ES-I3 (cell line): ENCODE results near the gene RDH5.

Experiments
- H3K36me3 ChIP-seq: 2 replicates; pipeline ENCODE4 v1.6.1; 2013; ENCODE audit warnings: mild to moderate bottlenecking, low read length, control low read depth, moderate library complexity; ENCODE audit not compliant: insufficient read depth
- H3K4me1 ChIP-seq: 2 replicates; pipeline ENCODE4 v1.6.1; 2013; ENCODE audit warnings: mild to moderate bottlenecking, control low read depth, low read length; ENCODE audit not compliant: insufficient read depth
- H3K9ac ChIP-seq: 2 replicates; pipeline ENCODE4 v1.6.1; 2013; ENCODE audit warnings: low read depth, mild to moderate bottlenecking, low read length, moderate library complexity
- H3K9me3 ChIP-seq: 2 replicates; pipeline ENCODE4 v1.6.1; 2013; ENCODE audit warnings: mild to moderate bottlenecking, low read length, moderate library complexity; ENCODE audit not compliant: control insufficient read depth, insufficient read depth

Gene RDH5

GRCh38 chr12:55700255-55701018 lies 19.8 kb upstream of the RDH5 start:
- Histone ChIP-seq H3K9ac (no peak overlapping the region), H3K4me1 (no peaks in the 10 kb centered on the region), H3K36me3 (no peaks in the 10 kb centered on the region), H3K9me3 (no peaks in the 10 kb centered on the region)

DNA sequence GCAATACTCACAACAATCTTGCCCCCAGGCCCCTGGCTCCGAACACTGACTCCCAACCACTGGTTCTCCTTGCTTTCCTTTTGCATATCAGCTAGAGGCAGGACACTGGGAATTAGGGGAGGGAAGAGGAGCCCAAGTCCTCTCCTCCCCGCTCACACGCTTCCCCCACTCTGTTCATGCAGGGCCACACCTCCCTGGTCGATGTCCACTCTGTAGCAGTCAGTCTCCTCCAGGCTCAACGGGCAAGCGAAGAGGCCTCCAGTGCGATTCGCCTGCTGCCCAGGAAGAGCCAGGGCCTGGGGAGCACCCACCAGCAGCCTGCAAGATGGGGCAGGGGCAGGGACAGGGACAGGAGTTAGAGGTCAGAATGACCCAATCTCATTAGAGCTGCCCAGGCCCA lies 17.3 kb upstream of the RDH5 start:
- no peaks in the 10 kb centered on the region for H3K36me3 ChIP-seq
- H3K9ac ChIP-seq = no peak overlapping the region
- H3K9me3 ChIP-seq = no peaks in the 10 kb centered on the region
- no peaks in the 10 kb centered on the region for H3K4me1 ChIP-seq

DNA sequence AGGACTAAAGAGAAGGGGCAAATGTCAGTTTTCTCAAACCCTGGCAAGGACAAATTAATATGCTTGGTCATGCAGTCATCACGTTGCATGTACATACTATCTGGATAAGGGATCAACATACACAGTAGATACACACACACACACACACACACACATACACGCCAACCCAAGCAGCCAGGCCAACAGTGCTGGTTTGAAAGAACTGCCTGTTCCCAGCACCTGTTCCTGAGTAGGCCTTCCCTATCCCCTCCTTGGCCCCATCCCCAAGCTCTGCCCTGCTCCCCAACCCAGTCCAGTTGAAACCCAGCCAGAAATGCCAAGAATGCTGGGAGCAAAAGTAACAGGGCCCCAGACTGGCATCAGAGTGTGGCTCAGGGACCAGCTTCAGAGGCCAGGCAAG lies 16.9 kb upstream of the RDH5 start:
- H3K9me3 ChIP-seq = no peaks in the 10 kb centered on the region
- H3K4me1 ChIP-seq = no peaks in the 10 kb centered on the region
- H3K36me3 ChIP-seq = no peaks in the 10 kb centered on the region
- no peak overlapping the region for H3K9ac ChIP-seq

DNA sequence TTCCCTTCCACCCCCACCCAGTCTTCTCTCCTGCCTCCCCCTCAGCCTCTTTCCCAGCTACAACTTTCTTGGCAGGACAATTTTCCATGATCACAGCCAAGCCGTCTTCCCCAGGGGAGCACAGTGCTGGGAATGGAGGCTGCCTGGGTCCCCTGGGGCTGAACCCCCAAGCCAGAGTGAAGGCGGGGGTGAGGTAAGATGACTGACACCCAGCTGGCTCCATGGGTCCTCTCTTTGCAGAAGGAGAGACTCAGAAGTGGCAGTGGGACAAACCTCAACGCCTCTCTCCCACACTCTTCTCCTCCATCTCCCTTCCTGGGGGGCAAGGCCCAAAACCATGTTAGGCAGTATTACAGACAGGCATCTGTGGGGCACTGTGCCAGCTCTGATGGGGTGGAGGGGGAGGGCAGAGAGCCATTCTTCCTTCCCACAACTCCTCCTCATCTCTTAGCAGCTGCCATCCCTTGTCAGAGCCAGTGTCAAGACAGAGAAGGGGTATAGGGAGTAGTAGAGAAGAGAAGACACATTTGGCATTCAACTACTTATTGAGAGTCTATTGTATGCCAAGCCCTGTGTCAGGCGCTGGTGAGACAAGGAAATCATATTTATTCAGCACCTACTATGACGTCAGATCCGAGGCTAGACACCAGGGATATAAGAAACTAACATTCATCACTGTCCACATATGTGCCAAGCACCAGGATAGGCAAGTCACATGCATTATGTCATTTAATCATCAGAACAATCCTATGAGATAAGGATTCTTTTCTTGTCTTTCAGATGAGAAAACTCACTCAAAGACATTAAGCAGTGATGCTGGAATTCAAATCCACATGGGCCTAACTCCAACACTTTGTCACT lies 16.1 kb upstream of the RDH5 start:
- Histone ChIP-seq H3K9ac (no peak overlapping the region), H3K4me1 (no peaks in the 10 kb centered on the region), H3K36me3 (no peaks in the 10 kb centered on the region), H3K9me3 (no peaks in the 10 kb centered on the region)

DNA sequence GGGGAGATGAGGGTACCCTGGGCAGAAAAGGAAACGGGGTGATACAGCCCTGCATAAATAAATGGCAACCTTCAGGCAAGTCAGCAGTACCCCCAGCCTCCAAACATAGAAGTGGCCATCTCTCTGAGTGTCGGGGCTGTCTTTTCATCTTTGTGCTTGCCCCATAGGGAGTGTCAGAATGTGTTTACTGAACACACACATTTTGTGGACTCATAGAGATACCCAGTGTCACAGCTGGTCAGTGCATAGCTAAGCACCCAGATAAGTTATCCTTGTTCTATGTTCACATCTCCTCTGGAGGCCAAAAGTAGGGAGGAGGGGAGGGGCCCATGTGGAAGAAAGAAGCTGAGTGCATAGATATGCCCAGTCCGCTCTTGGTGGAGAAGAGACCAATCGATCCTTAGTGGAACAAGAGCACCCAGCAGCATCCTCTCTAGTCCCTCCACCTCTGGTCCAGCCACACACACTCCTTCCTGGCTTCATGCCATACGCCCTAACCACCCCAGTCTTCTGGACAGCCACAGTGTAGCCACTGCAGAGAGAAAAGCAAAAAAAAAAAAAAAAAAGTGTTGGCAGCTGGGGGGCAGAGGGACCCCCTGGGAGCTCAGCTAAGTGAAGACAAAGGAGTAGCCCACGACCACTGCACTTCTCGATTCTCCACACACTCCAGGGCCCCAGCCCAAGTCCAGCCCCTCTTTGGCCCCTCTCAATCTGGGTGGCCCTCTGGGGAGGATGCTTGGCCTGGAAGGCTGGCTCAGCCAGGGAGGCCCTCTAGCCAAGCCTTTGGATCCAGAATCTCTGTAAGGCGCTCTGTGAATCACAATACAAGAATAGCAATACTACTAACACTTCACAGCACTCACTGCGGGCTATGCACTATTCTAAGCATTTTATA lies 15.1 kb upstream of the RDH5 start:
- no peaks in the 10 kb centered on the region for H3K9me3 ChIP-seq
- no peaks in the 10 kb centered on the region for H3K36me3 ChIP-seq
- no peaks in the 10 kb centered on the region for H3K4me1 ChIP-seq
- H3K9ac ChIP-seq = no peak overlapping the region

DNA sequence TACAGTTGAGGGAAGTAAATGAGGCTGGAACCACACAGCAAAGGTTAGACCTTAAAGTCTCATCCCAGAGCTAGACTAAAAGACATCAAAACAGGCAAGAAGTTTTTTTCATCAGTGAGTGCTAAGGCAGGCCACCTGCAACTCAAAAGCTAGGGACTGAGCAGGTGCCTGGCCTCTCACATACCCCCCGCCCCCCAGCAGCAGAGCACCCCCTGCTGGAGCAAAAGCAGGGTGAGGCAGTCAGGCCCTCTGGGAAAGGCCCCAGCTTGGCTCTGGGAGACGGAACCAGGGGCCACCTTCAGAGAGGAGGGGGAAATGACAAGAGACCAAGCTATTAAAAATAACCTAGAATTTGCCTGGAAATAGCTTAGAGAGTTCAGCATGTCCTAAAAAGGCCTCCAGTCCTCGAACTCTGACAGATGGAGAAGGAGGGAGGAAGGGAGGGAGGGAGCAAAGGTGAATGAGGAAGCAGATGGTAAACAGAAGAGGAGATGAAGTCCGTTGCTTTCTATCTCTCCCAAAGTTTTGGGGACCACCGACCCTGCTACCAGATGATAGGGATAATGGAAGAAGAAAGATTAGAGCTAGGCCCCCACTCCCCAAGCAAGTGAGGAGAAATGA lies 14.3 kb upstream of the RDH5 start:
- Histone ChIP-seq H3K36me3 (no peaks in the 10 kb centered on the region), H3K9me3 (no peaks in the 10 kb centered on the region), H3K4me1 (no peaks in the 10 kb centered on the region), H3K9ac (peak overlapping the region; percentile 75; the same call in 1 of the 2 replicates)

GRCh38 chr12:55706568-55707218 lies 13.5 kb upstream of the RDH5 start:
- no peaks in the 10 kb centered on the region for H3K36me3 ChIP-seq
- H3K4me1 ChIP-seq = no peaks in the 10 kb centered on the region
- no peaks in the 10 kb centered on the region for H3K9me3 ChIP-seq
- peak overlapping the region; percentile 75 for H3K9ac ChIP-seq

DNA sequence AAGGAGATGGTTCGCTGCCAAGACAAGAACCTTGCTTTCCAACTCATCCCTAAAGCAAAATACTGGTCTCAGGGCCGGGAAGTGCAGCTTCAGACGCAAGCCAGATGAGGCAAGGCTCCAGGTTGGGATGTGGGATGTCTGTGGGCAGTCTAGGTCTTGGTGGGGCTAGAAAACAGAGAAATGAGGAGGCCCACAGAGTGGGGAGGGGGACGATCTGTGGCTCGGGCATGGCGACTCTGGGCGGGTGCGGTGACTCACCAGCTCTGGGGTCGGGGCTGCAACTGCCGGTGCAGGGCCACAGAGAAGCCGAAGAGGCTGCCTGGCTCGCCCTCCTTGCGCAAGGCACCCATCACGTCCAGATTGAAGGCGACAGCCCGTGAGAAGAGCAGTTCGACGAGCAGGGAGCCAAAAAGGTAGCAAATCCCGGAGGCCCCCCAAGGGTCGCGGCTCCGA lies 12.9 kb upstream of the RDH5 start:
- no peaks in the 10 kb centered on the region for H3K36me3 ChIP-seq
- H3K9me3 ChIP-seq = no peaks in the 10 kb centered on the region
- no peaks in the 10 kb centered on the region for H3K4me1 ChIP-seq
- H3K9ac ChIP-seq = peak overlapping the region; percentile 75

GRCh38 chr12:55707841-55708694 lies 12.1 kb upstream of the RDH5 start, which contains the start of gene ITGA7:
ITGA7 (minus strand) TSS chr12:55707904; CDS start chr12:55707682, 222 bp downstream.
- Histone ChIP-seq H3K9ac (peak within 1 kb of the TSS; percentile 75), H3K9me3 (no peaks in the 10 kb centered on the region), H3K36me3 (no peaks in the 10 kb centered on the region), H3K4me1 (no peaks in the 10 kb centered on the region)

DNA sequence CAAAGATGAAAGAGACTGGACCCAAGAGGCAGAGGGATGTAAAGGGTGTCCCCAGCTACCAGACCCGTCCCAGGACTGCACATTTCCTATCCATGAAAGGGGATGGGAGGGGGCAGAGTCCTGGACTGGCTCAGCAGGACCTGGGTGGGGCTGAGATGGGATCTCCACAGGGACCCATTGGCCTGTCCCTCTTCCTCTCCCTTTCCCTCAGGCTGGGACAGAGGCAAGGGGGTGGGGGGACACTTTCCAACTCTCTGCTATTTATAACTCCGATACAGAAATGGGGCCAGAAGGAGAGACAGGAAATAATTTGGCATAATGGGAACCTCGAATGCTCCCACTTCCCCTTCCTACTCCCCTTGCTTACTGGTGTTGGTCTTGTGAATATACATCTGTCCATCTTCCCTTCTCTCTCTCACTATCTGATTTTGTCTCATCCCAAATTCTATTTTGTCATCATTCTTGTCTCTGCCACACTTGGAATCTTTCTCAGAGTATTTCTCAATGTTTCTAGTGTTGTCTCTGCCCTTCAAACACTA lies 11.4 kb upstream of the RDH5 start:
- Histone ChIP-seq H3K4me1 (no peaks in the 10 kb centered on the region), H3K36me3 (no peaks in the 10 kb centered on the region), H3K9me3 (no peaks in the 10 kb centered on the region), H3K9ac (peak overlapping the region; percentile 56; the same call in 1 of the 2 replicates)

DNA sequence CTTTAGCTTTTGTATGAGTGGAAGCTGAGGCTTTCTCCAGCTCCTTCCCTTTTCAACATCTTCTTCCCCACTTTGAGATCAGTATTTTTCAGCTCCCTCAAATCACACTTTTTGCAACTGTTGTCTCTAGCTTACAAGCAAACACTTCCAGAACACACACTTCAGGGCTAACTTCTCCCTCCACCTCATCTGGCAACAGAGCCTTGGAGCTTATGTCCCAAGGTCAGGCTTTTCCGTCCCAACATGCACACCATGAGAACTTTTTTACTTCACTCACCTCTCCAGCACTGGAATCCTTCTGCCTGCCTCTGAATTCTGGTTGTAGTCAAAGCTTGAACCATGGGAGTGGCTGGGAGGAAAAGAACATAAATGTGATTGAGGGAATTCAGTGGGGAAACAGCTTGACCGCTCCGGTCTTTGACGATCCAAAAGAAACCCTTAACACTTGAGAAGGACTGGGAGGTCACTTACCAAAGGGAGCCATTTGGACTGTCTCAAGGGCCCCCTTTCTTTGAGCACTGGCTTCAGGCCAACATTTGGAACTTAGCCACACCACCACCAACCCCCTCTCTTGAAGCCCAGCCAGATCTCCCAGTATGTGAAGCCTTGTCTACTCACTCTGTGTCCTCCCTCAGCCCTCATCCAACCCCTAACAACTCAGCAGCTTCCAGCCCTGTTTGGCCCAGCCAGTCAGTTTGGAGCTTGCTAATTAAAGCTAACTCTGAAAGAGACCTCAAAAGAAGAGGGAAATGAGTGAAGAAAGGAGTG lies 8.2 kb upstream of the RDH5 start:
- no peaks in the 10 kb centered on the region for H3K9me3 ChIP-seq
- H3K9ac ChIP-seq = no peak overlapping the region
- H3K36me3 ChIP-seq = no peaks in the 10 kb centered on the region
- H3K4me1 ChIP-seq = 0 out of 2 replicates have a peak, but pooled peaks cover 6% of the 10 kb centered on the region
